GM15510 (cell line): ENCODE measurements around the gene SFMBT2.

Experiments
- POLR2A ChIP-seq: IDR thresholded peaks from 3 replicates; pipeline ENCODE4 v1.6.1; 2011; ENCODE audit warnings: borderline replicate concordance; ENCODE audit not compliant: insufficient read length; ENCODE audit errors: extremely low read depth

The SFMBT2 gene

GRCh38 chr10:7264313-7264756 is 146.5 kb downstream of the SFMBT2 start:
- TF ChIP-seq POLR2A: no peak

DNA sequence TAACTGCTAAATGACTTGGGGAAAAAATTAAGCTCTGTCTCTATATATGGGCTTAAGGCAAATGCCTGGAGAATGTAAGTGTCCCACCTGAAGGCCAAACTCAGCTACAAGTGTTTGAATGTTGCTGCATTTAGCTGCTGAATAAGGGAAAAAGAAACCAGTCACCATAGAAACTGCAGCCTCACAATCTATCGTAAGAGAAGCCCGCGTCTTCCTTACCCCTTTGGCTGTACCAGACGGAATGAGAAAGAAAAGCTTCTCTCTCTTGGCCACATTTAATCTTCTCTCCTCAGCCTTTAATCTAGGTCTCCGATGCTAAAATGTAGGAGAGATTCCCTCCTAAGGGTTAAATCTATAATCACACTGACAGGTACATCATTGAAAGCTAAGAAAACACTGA is 147.2 kb downstream of the SFMBT2 start:
- no peak for TF ChIP-seq POLR2A

GRCh38 chr10:7261351-7261750 is 149.5 kb downstream of the SFMBT2 start:
- no peak for TF ChIP-seq POLR2A

- TF ChIP-seq POLR2A: no peak
These were observed 149.9 kb downstream of the SFMBT2 start for GRCh38 chr10:7260912-7261311.

DNA sequence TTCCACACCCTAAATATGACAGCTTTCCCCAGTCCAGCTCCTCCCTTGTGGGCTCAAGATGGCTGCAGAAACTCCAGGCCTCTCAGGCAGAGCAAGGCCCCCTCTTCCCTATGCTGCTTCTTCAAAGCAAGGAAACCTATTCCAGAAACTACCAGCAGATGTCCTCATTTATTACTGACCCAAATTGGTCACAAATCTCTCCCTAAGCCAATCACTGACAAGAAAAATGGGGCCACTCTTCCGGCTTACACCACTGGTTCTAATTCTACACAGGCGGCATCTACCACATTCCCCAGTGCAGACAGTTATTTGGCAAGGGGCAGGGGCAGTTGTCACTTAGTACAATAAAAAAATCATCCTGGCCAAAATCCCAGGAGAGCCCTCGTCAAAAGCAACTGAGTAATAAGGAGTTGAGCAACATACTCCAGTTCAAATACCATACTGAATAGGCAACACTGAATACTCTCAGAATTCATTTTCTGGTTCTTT is 150.4 kb downstream of the SFMBT2 start:
- no peak for TF ChIP-seq POLR2A

GRCh38 chr10:7258948-7259523 is 151.8 kb downstream of the SFMBT2 start:
- TF ChIP-seq POLR2A: no peak

DNA sequence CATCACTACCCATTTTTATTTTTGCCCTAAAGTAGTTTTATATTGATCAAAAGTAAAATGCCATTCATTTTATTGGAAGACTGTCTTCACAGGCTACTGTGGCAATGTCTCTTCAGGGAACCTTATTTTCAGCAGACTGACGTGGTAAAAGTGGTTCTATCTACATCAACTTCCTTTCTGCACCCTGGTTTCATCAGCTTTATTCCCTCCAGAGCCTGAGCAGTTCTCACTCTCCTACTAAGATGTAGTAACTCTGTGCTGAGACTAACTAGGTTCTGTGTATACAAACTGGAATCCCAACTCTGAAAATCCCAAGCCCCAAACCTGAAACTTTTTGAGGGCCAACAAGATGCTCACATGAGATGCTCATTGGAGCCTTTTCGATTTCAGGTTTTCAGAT is 155.3 kb downstream of the SFMBT2 start:
- TF ChIP-seq POLR2A: no peak

DNA sequence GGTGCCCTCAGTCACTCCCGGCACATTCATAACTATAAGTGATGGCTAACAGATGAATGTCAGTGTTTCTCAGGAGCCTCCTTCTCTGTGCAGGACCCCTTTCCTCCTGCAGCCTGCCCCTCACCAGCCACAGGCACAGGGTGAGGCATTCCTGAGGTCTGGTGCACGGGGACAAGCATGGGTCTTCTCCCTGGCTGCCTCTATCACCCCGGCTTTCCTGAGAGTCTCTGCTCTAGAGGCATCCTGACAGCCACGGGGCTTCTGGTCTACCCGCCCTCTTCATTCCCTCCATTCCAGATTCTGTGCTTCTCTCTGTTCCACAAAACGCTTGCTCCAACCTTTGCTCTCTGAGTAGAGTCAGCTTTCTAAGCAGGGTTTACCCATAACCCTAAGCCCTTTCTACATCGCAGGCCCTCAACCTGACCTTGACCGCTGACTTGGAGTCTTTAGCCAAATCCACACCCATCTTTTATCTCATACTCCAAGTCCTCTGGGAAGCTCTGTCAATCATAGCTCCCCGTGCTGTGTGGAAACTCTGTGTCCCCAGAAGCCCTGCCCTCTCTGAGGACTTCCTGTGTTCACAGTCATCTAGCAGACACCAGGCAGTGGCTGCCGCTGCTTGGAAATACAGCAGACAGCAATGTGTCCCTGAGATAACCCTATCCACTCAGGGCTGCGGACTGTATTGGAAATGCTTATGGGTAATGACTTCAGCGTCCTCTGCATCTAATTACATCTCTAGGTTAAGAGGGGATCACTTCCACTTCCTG is 159.0 kb downstream of the SFMBT2 start:
- no peak for TF ChIP-seq POLR2A

DNA sequence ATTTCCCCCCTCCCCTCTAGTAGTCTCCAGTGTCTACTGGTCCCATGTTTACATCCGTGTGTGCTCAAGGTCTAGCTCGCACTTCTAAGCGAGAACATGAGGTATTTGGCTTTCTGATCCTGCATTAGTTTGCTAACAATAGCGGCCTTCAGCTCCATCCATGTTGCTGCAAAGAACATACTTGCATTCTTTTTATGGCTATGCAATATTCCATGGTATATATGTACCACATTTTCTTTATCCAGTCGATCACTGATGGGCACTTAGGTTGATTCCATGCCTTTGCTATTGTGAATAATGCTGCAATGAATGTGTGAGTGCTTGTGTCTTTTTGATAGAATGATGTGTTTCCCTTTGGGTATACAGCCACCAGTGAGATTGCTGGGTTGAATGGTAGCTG is 160.6 kb downstream of the SFMBT2 start:
- TF ChIP-seq POLR2A: no peak

DNA sequence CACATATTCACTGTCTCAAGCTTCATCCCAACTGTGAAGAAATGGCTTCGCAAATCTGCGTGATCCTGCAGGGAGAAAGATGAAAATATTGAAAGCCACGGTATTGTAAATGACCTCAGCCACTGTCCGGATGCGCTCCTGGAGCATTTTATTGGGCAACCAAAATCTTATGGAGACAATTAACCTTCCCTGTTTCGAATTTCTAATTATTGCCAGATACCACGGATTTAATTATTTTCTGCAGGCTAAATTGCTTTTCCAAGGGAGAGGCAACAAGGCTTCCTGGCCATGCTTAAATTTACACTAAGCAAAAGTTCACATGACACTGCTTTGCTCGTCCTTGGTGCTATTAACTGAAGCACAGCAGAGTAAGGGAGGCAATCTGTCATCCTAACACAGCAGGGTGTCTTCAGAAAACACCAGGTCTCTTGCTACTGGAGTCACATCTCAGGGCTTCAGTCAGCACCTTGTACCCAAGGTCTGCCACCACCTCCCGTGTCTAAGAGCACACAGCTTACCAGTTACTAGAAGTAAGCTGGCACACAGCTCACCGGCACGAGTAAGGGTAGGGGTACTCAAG is 162.2 kb downstream of the SFMBT2 start:
- TF ChIP-seq POLR2A: no peak

DNA sequence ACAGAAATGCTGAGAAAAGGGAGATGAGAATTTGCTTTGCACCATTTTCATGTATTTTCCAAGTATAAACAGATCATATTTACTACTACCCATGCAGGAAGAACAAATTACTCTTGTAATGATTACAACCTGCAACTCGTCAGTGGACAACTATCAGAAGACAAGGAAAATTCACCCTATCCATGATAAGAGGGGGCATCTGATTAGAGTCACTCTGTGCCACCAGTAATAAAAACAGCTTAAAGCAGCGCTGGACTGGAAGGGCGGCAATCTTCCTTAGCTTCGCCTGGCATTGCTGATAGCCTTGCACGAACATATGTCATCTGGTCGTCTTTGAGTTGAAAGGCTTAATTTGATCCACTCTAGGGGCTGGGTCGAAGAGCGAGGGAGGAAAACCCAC is 162.7 kb downstream of the SFMBT2 start:
- no peak for TF ChIP-seq POLR2A

- no peak for TF ChIP-seq POLR2A
These were observed 165.3 kb downstream of the SFMBT2 start for GRCh38 chr10:7245505-7245904.

- no peak for TF ChIP-seq POLR2A
These were observed 167.0 kb downstream of the SFMBT2 start for GRCh38 chr10:7243873-7244272.

DNA sequence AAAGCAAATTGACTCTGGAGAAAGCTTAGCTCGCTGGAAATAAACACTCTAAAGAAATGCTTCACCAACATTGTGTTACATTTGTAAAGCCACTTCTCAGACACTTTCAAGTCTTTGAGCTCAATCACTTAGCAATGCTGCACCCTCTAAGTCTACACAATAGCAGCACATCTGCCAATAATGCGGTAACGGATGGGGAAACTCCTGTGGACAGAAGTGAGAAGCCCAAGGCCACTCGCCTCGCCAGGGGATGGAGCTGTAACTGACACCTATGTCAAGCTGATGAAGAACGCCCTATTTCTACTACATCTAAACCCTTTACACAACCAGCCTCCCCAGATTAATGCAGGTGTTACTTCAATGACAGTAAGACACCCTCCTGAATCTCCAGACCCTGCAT is 167.7 kb downstream of the SFMBT2 start:
- no peak for TF ChIP-seq POLR2A

- TF ChIP-seq POLR2A: no peak
These were observed 171.4 kb downstream of the SFMBT2 start for GRCh38 chr10:7239312-7239985.
